ENCODE results near the gene ZSCAN5C. TPM values are rescaled to one million over a fixed set of nuclear protein-coding genes. Genes with fewer than 3 reads are reported as not detected.
A peak's percentile ranks its signal among the peaks of the same experiment; 100 is the strongest.

ZSCAN5C gene
- total and polyA plus RNA-seq, 2 donors (not counting 3 experiments of a cell fraction or from before 2014, with no cell fraction given), result not detected

DNA sequence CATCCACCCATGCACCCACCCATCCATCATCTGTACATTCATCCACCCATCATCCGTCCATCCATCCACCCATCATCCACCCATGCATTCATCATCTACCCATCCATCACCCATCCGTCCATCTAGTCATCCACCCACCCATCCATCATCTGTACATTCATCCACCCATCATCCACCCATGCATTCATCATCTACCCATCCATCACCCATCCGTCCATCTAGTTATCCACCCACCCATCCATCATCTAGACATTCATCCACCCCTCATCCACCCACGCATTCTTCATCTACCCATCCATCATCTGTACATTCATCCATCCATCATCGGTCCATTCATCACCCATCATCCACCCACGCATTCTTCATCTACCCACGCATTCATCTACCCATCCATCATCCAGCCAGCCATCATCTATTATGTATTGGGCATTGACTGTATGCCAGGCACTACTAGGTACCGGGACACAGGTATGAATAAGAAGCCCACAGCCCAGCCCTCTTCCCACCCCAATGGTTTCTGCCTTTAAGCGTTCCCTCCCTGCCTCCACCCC lies 43.0 kb upstream of the ZSCAN5C start:
- POLR2A ChIA-PET, result no interaction called here
- CTCF ChIA-PET, result no interaction called here
- Histone ChIP-seq H3K79me2 (ENCODE audit: control insufficient read depth, insufficient read depth, low read length) (no peaks in the 10 kb centered on the region), H3K9ac (replicated peaks; ENCODE audit: extremely low read depth, insufficient read depth, low read length) (no peak overlapping the region), H2AFZ (ENCODE audit: low read depth, low read length) (no peak overlapping the region), H3K9me3 (replicated peaks; ENCODE audit: control insufficient read depth, insufficient read depth, low read length) (no peaks in the 10 kb centered on the region), H3K9me1 (replicated peaks; ENCODE audit: control insufficient read depth, extremely low read depth, insufficient read depth, low read length) (no peaks in the 10 kb centered on the region), H3K4me1 (ENCODE audit: control insufficient read depth, extremely low read depth, insufficient read depth, low read length) (peaks cover 7% of the 10 kb centered on the region), H3K4me3 (replicated peaks in 1 of 3; ENCODE audit: insufficient read depth in 1 of 3, low read depth in 1 of 3, low read length in 3 of 3) (no peak overlapping the region), H3K27me3 (ENCODE audit: control insufficient read depth in 2 of 2, insufficient read depth in 2 of 2, low read length in 2 of 2) (no peaks in the 10 kb centered on the region), H3K4me2 (ENCODE audit: insufficient read depth, low read length) (no peak overlapping the region), H3K36me3 (ENCODE audit: control insufficient read depth in 2 of 2, extremely low read depth in 1 of 2, insufficient read depth in 2 of 2, low read length in 2 of 2) (peaks cover 0 to 22% of the 10 kb centered on the region in 2 experiments), H3K27ac (ENCODE audit: insufficient read depth, low read depth, low read length) (no peak overlapping the region), H4K20me1 (replicated peaks; ENCODE audit: control insufficient read depth, extremely low read depth, insufficient read depth, low read length) (no peaks in the 10 kb centered on the region)
- TF ChIP-seq MYC (IDR thresholded peaks at IDR 0.05; ENCODE audit: low read depth, low read length) (no peak), POLR2A (IDR thresholded peaks at IDR 0.05; ENCODE audit: low read depth, low read length) (no peak), FOS (IDR thresholded peaks at IDR 0.05; ENCODE audit: borderline replicate concordance, insufficient read depth, low read length) (no peak), POLR2AphosphoS5 (IDR thresholded peaks at IDR 0.05; ENCODE audit: insufficient read depth, low read depth, low read length) (no peak)
- DNase-seq (ENCODE audit: low read depth, low spot score) (no peak), FAIRE-seq (no peak)
- dilution Hi-C loops (cut with MboI; ENCODE audit: extremely low pct_ligation_motif_present, low sequenced_read_pairs), result no loop called here
- intact Hi-C loops (cut with micrococcal nuclease), result no loop called here
- BruUV-seq (replicated peaks), result TSS peak; percentile 21

DNA sequence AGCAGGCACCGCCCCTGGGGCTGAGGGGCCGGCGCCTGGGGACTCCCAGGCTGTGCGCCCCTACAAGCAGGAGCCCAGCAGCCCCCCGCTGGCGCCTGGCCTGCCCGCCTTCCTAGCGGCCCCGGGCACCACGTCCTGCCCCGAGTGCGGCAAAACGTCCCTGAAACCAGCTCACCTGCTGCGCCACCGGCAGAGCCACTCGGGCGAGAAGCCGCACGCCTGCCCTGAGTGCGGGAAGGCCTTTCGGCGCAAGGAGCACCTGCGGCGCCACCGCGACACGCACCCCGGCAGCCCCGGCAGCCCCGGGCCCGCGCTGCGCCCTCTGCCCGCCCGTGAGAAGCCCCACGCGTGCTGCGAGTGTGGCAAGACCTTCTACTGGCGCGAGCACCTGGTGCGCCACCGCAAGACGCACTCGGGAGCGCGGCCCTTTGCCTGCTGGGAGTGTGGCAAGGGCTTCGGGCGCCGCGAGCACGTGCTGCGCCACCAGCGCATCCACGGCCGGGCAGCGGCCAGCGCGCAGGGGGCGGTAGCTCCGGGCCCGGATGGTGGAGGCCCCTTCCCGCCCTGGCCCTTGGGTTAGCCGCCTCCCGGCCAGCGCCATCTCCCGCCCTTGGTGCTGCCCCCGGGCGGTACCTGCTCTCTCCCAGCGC lies 42.3 kb upstream of the ZSCAN5C start:
- H3K9ac ChIP-seq (replicated peaks; ENCODE audit: extremely low read depth, insufficient read depth, low read length), result no peak overlapping the region
- no peak for DNase-seq (ENCODE audit: low read depth, low spot score)
- no peak overlapping the region for H2AFZ ChIP-seq (ENCODE audit: low read depth, low read length)
- H3K4me3 ChIP-seq (replicated peaks in 1 of 3; ENCODE audit: insufficient read depth in 1 of 3, low read depth in 1 of 3, low read length in 3 of 3), result no peak overlapping the region
- no peaks in the 10 kb centered on the region for H3K9me3 ChIP-seq (replicated peaks; ENCODE audit: control insufficient read depth, insufficient read depth, low read length)
- no peaks in the 10 kb centered on the region for H4K20me1 ChIP-seq (replicated peaks; ENCODE audit: control insufficient read depth, extremely low read depth, insufficient read depth, low read length)
- dilution Hi-C loops (cut with MboI; ENCODE audit: extremely low pct_ligation_motif_present, low sequenced_read_pairs) (no loop called here), intact Hi-C loops (cut with micrococcal nuclease) (no loop called here)
- H3K79me2 ChIP-seq (ENCODE audit: control insufficient read depth, insufficient read depth, low read length), result no peaks in the 10 kb centered on the region
- ChIA-PET POLR2A (no interaction called here), CTCF (interaction anchor here (1.1 to 1.3 kb wide), 2 partner anchors 12 to 79 kb away, joined by 3 to 4 read pairs; no protein-coding TSS in a partner anchor)
- BruUV-seq (replicated peaks), result no TSS peak
- H3K9me1 ChIP-seq (replicated peaks; ENCODE audit: control insufficient read depth, extremely low read depth, insufficient read depth, low read length), result no peaks in the 10 kb centered on the region
- H3K27ac ChIP-seq (ENCODE audit: insufficient read depth, low read depth, low read length), result no peak overlapping the region
- FAIRE-seq, result no peak
- H3K4me1 ChIP-seq (ENCODE audit: control insufficient read depth, extremely low read depth, insufficient read depth, low read length), result peaks cover 7% of the 10 kb centered on the region
- TF ChIP-seq FOS (IDR thresholded peaks at IDR 0.05; ENCODE audit: borderline replicate concordance, insufficient read depth, low read length) (no peak), POLR2A (IDR thresholded peaks at IDR 0.05; ENCODE audit: low read depth, low read length) (no peak), JUN (IDR thresholded peaks at IDR 0.05; ENCODE audit: borderline replicate concordance, insufficient read depth, insufficient read length, low read depth) (no peak), EZH2 (IDR thresholded peaks at IDR 0.05; ENCODE audit: borderline replicate concordance, low read depth, low read length, severe bottlenecking) (no peak), MYC (IDR thresholded peaks at IDR 0.05; ENCODE audit: low read depth, low read length) (no peak), POLR2AphosphoS5 (IDR thresholded peaks at IDR 0.05; ENCODE audit: insufficient read depth, low read depth, low read length) (no peak), GATA2 (IDR thresholded peaks at IDR 0.05; ENCODE audit: insufficient read depth, insufficient read length, low read depth, low read length) (no peak)
- TF ChIP-seq, protein P1, sequence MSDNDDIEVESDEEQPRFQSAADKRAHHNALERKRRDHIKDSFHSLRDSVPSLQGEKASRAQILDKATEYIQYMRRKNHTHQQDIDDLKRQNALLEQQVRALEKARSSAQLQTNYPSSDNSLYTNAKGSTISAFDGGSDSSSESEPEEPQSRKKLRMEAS (IDR thresholded peaks at IDR 0.05; ENCODE audit: insufficient read depth, insufficient read length), result no peak
- TF ChIP-seq, protein P2, sequence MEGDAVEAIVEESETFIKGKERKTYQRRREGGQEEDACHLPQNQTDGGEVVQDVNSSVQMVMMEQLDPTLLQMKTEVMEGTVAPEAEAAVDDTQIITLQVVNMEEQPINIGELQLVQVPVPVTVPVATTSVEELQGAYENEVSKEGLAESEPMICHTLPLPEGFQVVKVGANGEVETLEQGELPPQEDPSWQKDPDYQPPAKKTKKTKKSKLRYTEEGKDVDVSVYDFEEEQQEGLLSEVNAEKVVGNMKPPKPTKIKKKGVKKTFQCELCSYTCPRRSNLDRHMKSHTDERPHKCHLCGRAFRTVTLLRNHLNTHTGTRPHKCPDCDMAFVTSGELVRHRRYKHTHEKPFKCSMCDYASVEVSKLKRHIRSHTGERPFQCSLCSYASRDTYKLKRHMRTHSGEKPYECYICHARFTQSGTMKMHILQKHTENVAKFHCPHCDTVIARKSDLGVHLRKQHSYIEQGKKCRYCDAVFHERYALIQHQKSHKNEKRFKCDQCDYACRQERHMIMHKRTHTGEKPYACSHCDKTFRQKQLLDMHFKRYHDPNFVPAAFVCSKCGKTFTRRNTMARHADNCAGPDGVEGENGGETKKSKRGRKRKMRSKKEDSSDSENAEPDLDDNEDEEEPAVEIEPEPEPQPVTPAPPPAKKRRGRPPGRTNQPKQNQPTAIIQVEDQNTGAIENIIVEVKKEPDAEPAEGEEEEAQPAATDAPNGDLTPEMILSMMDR (IDR thresholded peaks at IDR 0.05; ENCODE audit: extremely low read depth in 1 of 2, insufficient read depth in 1 of 2, low read depth in 1 of 2, low read length in 2 of 2), result no peak
- peaks cover 0 to 22% of the 10 kb centered on the region in 2 experiments for H3K36me3 ChIP-seq (ENCODE audit: control insufficient read depth in 2 of 2, extremely low read depth in 1 of 2, insufficient read depth in 2 of 2, low read length in 2 of 2)
- H3K27me3 ChIP-seq (ENCODE audit: control insufficient read depth in 2 of 2, insufficient read depth in 2 of 2, low read length in 2 of 2), result no peaks in the 10 kb centered on the region
- no peak overlapping the region for H3K4me2 ChIP-seq (ENCODE audit: insufficient read depth, low read length)

All from endothelial cell of umbilical vein (primary cell).